Stimulated activated CD4-positive, alpha-beta T cell treated with anti-CD3 and anti-CD28 coated beads, Interleukin-12 subunit alpha, Interleukin-12 subunit beta, amount 100 ng/mL, for 24 hours (primary cell): Measurements from ENCODE around the gene BTG2.
"Not testable (repeated sequence)": the region's sequence is repeated elsewhere in the genome, so short reads cannot be mapped to it uniquely, and the experiment has no call there.

ENCODE experiments used
- DNase-seq, 2 experiments: peaks; one replicate each; pipeline ENCODE4 v3.0.0-alpha.2; 2020; ENCODE audit warnings: low read depth in 2 of 2

BTG2 gene, protein sequence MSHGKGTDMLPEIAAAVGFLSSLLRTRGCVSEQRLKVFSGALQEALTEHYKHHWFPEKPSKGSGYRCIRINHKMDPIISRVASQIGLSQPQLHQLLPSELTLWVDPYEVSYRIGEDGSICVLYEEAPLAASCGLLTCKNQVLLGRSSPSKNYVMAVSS

DNA sequence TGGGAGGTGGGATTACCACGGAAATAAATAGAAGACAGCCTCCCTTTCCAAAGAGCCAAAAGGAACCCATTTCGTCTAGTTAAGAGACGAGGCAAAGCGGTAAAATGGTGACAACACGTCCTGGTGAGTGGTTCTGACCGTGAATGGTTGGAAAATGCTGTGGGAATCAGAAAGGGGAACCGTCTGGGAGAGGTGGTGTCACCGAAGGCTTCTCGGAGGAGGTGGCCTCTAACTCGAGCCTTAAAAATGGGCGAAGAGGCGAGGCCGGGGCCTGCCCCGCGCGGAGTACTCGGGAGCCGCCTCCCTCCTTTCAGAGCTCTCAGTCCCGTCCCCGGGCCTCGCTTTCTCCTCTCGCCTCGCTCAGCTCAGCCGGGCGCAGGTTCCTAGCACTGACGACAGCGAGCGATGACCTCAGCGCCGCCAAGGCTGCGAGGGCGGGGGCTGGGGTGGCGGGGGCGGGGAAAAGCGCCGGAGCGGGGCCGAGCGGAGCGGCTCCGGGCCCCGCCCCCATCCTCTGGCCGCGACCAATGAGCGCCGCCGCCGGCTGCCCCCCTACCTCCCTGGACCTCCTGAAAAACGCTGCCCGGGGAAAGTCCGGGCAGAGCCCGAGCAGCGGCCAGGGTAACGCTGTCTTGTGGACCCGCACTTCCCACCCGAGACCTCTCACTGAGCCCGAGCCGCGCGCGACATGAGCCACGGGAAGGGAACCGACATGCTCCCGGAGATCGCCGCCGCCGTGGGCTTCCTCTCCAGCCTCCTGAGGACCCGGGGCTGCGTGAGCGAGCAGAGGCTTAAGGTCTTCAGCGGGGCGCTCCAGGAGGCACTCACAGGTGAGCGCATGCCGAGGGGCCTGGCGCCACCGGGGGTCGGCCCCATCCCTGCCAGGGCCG, at the start of gene BTG2:
Gene BTG2, plus strand, starts transcription at position 601 of the 890 bp plus-strand sequence. Its CDS starts 88 bp downstream, at position 689.
- peak; percentile 78 to 83 for DNase-seq

DNA sequence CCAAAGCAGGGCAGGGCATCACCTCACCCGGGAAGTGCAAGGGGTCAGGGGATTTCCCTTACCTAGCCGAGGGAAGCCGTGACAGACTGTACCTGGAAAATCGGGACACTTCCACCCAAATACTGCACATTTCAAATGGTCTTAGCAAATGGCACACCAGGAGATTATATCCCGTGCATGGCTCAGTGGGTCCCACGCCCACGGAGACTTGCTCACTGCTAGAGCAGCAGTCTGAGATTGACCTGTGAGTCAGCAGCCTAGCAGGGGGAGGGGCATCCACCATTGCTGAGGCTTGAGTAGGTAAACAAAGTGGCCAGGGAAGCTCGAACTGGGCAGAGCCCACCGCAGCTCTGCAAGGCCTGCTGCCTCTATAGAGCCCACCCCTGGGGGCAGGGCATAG, 48.7 kb upstream of the BTG2 start:
- not testable (repeated sequence) for DNase-seq

DNA sequence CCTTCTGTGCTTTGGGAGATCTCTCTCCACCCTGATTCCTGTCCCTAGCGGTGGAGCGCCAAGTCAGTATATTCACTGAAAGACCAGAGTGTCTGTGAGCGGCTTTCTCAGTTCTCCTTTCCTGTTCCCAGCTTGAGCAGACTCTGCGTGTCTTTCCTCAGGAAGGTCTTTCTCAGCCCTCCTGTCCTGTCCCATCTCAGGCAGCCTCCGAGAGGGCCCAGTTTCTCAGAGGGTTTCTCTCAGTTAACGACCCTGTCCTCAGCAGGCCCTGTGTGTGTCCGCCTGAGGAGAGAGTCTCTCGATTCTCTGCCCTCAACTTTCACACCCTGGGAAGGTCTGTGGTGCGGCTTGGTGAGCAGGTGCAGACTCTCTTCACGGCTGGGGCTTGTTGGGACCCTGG, 41.8 kb upstream of the BTG2 start:
- no peak for DNase-seq

DNA sequence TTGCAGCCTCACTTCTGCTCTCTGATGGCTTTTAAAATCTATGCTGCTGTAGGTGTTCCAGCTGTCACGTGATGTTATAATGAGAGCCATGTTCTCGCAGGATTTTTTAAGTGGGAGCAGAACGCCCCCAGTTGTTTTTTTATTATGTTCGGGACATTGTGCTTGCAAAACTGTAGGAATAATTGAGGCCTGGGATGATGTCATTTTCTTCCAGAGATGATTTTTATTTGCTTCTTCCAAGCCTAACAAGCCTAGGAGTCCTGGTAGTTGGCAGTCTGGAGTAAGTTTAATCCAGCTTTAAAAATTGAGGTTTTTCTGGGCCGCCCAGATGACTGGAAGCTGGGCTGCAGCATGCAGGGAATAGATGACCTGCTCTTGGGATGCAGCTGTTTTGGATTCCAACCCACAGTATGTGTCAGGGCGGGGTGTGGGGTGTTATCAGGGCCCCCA, 41.2 kb upstream of the BTG2 start:
- DNase-seq, result no peak

DNA sequence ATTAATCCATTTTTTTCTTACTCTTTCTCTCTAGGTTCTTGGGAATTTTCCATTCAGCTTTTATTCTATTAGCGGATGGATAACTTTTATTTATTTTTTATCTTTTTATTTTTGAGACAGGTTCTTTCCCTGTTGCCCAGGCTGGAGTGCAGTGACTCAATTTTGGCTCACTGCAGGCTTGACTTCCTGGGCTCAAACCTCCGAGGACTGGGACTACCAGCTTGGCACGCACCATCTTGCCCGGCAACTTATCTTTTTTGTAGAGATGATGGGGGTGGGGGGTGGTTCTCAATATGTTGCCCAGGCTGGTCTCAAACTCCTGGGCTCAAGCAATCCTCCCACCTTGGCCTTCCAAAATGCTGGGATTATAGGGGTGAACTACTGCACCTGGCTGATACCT, 39.8 kb upstream of the BTG2 start:
- DNase-seq, result no peak

DNA sequence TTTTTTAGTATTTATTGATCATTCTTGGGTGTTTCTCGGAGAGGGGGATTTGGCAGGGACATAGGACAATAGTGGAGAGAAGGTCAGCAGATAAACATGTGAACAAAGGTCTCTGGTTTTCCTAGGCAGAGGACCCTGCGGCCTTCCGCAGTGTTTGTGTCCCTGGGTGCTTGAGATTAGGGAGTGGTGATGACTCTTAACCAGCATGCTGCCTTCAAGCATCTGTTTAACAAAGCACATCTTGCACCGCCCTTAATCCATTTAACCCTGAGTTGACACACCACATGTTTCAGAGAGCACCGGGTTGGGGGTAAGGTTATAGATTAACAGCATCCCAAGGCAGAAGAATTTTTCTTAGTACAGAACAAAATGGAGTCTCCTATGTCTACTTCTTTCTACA, 39.2 kb upstream of the BTG2 start:
- not testable (repeated sequence) for DNase-seq

DNA sequence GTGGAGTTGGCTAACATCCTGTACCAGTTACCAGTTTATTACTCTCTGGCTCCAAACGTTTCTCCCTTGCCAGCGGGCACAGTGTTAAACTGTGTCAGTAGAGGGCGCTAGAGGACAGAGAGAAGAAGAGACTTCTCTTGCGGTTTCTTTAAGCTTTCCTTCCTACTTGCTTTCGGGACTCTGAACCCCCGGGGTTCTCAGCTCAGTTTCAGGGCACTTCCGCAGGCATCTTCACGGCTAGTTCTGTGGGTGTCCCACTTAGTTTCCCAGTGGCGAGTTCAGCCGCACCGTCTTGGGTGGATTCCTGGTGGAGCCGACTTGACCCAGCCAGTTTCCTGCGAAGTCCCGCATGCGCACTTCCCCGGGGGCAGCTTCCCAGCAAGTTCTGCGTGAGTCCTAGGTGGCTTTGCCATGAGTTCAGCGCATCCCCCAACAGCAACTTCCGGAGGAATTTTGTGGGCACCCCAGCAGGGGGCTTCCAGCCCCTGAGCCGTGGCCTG, 37.9 kb upstream of the BTG2 start:
- peak in 1 of 2 experiments; percentile 74 for DNase-seq

DNA sequence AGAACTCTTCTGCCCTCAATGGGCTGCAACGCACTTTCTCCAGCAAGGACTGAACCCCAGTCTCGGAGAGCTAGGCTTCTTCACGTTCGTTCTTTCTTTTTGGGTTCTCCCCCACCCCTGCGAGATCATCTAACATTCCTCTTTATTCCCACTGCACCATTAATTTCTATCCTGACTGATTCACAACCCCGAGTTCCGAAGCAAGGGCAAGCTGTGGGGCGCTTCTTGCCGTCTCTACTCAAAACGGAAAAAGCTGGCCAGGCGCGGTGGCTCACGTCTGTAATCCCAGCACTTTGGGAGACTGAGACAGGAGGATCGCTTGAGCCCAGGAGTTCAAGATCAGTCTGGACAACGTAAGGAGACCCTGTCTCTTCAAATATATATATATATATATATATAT, 37.4 kb upstream of the BTG2 start:
- no peak for DNase-seq

DNA sequence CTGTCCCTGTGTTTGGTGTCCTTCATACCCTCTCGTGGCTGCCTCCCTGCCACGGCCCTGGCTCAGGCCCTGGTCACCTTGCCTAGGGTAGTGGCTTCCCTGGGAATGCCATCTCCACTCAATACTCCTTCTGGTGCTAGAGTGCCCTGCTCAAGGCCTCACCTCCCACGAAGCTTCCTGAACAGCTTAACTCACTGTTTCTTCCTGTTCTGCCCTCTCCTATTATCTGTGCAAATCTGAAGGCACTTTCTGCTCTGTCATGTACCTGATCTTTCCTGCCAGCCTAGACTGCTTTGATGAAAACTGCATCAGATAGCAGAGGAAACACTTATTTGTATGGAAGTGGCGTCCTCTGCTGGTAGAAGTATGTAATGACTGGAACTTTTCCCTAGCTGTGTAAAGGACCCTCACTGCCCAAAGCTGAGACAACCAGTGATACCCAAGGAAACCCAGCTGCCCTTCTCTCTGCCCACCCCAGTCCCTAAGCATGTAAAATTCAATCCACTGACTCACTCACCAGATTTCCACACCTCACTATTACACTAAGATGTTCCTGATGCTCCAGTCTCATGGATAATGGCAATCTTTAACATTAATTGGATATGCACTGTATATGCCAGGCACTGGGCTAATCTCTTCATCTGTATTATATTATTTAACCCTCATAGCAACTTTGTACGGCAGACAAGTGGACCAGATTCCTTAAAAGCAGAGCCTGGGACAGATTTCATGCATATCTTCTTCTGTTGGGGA, 36.2 kb upstream of the BTG2 start:
- DNase-seq, result no peak

DNA sequence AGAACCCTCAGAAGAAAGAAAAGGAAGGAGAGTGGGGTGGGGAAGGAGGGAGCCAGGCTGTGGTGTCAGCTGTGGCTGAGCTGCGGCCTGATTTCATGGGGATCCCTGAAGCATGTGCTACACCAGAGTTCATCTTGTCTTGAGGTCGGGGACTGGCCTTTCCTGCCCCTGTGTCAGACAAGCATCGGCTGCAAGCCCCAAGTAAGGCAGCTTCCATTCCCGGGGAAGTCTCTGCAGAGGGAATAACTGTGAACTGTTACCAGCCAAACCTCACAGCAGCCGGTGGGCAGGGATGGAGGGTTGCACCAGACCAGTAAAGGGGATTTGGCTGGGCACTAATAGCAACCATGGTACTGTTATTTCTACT, 35.7 kb upstream of the BTG2 start:
- no peak for DNase-seq

DNA sequence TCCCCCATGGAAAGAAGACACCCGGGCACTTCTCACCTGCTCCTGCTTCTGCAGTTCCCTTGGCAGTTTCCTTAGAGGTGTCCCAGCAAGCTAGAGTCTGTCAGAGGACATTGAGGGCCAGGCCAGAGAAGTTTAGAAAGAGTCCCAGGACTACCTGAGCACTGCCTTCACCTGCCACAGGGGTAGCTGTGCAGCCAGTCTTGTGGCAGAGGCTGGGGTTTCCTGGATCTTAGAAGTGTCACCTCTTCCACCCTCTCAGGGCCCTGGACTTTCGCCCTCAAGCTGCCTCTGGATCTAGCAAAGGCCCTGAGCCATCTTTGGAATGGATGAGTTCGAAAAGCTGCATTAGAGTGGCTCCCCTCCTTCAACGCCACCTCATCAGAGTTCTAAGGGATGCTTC, 34.9 kb upstream of the BTG2 start:
- DNase-seq, result no peak

DNA sequence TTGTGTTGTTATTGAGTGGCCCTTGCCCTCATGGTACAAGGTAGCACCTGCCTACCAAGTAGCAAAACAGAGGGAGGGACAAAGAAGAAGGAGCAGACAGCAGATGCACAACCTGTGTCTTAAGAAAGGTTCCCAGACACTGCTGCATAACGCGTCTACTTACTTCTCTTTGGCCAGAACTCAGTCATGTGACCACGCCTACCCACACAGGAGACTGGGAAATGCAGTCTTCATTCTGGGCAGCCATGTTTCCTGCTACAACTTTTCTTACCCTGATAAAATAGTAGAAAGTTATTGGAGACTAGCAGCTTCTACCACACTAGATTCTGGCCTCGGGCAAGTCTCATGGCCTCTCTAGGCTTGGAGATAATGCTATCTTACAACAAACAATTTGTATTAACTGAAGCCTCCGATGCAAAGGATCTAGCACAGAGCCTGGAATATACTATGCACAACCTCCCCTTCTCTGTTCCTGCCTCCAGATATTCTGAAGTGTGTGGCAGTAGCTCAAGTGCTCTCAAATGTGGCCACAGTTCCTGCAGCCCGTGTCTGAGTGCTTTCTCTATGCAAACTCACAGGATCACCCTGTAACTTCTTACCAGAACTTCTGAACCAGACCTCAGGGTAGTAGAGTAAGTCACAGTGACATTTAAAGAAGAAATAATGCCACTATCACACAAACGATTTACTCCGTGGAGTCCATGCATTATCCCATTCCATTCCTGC, 34.1 kb upstream of the BTG2 start:
- peak in 1 of 2 experiments; percentile 57 for DNase-seq

DNA sequence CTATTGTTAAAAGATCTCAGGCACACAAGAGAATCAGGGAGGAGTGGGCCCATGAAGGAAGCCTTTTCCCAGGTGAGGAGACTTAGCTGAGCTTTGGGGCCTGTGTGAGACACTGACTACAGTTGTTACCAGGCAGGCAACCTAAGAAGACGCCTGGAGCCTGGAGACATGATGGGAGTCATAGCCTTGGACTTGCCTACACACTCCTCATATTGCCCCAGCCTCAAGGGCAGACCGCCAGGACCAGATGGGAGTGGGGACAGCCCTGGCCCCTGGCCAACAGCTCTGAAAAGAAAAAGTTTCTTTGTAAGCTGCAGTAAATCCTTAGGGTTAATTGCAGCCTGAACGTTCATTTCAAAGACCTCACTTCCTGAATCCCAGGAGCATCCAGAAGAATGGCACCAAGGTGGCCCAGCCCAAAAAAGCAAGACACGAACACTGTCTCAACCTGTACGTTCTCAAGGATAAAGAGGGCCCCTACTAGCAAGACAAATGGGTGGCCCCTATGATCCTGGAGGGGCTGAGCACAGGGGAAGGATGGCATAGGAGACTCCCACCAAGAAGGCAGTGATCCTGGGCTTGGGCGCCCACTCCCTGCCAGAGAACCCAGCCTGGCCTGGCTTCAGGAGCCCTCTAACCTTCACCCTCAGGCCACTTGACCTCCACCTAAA, 33.2 kb upstream of the BTG2 start:
- no peak for DNase-seq

DNA sequence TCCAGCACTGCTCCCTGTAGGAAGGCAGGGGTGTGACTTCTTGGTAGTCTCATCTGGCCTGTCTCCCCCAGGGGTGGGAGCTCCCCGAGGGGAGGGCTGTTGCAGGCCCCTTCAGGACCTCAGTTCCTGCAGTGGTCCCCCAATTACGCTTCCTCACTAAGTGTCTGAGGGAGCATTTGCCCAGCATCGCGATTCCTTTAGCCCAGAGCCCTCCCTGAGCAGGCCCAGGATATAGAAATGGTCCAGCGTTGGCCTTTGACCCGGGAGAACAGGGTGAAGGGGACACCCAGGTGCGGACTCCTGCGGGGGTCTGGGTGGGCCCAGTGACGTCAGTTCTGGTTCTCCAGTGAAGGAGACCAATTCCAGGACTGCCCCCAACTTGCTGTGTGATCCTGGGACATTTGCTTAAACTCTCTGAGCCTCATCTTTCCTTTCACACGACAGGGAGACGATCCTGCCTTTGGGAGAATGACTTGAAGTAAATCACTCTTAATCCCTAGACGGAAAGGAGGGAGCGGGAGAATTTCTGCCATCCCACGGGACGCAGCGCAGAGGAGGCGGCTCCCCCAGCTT, 32.6 kb upstream of the BTG2 start:
- no peak for DNase-seq

DNA sequence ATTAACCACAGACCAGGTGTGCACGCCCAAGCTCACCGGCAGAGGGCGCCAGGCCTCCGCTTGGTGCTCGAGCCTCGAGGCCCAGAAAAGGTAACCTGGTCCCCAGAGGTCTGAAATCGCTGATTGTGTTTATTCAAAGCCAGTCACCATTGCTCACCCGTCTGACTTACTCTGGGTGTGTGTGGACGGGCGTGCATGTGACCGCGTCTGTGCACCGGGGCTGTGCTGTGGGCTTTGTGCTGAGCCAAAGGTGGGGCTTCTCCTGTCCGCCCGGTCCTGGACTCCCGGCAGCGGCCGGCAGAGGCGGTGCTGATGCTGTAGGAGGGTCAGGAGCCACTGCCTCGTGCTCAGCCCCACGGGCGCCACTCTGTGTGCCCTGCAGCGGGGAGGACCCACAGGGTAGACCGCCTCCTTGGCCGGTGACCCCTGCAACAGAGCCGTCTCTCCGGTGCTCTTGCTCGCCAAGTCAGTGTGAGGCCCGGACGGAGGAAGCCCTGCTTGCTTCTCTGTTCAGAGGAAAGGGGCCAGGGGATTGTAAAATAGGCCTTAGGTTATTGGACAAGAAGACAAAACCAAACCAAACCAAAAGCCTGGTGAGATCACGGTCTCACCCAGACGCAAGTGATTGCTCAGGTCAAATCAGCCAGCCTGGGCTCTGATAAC, 32.0 kb upstream of the BTG2 start:
- peak; percentile 85 to 91 for DNase-seq

DNA sequence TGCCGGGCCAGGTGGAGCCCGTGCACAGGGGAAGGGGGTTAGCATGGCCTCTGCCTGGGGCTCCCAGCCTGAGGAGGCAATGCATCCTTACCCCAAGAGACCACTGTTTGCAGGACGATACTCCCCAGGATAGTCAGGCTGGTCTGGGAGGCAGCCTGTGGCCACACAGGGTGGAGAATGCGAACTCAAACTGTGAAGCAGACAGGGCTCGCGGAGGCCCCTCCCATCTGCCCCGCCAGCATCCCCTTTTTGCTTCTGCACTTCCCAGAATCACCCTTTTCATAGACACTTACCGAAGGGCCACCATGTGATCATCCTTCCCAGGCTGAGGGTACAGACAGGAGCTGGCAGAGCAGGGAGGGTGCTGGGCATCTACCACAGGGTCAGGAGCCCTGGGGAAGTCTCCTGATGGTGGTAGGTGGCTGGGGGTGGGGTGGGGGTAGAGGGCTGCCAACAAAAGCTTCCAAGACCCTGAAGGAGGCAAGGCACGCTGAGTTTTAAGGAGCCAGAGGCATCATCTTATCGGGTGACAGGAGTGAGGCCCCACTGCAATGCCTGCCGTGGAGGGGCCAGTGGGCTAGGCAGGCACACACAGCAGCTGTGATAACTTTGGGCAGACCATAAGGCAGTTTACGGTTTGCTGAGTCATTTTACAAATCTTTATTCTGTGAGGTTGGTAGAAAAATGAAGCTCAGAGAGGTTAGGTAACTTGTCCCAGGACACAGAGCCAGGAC, 31.3 kb upstream of the BTG2 start:
- DNase-seq, result no peak

DNA sequence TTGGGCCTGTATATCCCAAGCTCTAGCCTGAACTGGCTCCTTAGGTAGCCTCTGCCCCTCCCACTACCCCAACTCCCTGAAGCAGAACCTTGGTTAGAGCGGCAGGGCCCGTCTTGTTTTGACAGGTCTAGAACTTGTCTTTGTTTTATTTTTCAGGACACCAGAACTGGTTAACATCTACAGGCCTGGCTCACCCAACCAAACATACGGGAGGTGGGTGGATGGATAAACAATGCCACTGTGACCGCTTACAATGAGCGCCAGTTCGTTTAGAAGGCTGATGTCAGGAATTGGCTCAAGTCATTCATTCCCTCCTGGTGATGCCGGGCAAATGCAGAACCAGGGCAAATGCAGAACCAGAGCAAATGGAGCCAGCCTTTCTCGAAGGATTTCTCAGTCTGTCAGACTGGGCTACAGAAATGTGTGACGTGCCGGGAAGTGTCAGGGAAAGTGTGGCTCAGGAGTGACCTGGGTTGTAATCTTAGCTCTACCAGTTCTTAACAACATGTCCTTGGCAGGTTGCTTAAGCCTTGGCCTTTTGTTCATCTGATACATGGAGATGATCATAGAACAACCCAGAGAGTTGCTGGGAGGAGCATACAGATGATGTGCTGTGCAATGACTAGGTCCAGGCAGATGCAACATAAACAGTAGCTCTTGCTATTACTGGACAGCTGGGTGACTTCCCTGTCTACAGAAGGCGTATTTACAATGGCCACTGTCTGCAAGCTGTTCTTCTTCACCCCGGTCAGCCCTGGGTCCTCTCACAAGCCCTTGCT, 30.5 kb upstream of the BTG2 start:
- no peak for DNase-seq

DNA sequence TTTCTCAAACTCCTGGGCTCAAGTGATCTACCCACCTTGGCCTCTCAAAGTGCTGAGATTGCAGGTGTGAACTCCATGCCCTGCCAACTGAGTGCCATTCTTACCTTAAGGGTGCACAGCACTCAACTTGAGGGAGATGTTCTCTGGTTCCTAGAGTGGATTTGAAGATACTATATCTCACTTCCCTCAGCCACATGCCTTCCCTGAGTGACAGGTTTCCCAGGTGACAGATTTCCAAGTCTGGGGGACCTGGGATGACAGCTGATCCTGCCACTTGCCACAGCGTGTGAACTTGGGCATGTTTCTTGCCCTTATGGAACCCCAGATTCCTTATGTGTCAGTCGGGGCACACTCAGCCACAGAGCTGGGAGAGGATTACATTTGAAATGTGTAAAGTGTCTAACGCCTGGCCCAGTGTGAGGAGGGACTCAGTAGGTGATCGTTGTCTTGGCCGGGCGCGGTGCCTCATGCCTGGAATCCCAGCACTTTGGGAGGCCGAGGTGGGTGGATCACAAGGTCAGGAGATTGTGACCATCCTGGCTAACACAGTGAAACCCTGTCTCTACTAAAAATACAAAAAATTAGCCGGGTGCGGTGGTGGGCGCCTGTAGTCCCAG, 29.6 kb upstream of the BTG2 start:
- no peak for DNase-seq
